CD4-positive, alpha-beta T cell treated with Interleukin-17A for 4 hours (primary cell): ENCODE data around the gene ZFP57.
A peak's percentile ranks its signal among the peaks of the same experiment; 100 is the strongest.

Experiments used
- DNase-seq: peaks from one replicate; pipeline ENCODE4 v3.0.0-alpha.2; 2020; ENCODE audit warnings: mixed read lengths

The ZFP57 gene

GRCh38 chr6:29680904-29681303 is at the start of gene ZFP57:
ZFP57 (minus strand) TSS chr6:29681152; CDS start chr6:29677003, 4,149 bp downstream.
- DNase-seq, result no peak

GRCh38 chr6:29730575-29731126 is 49.7 kb upstream of the ZFP57 start:
- no peak for DNase-seq

- DNase-seq, result no peak
These were observed 48.9 kb upstream of the ZFP57 start for GRCh38 chr6:29729774-29730328.

- no peak for DNase-seq
These were observed 47.9 kb upstream of the ZFP57 start for GRCh38 chr6:29728875-29729270.

GRCh38 chr6:29728173-29728874 is 47.4 kb upstream of the ZFP57 start:
- DNase-seq, result no peak

- no peak for DNase-seq
These were observed 46.7 kb upstream of the ZFP57 start for GRCh38 chr6:29727637-29728036.

GRCh38 chr6:29726571-29727194 is 45.7 kb upstream of the ZFP57 start:
- no peak for DNase-seq

- DNase-seq, result no peak
These were observed 45.0 kb upstream of the ZFP57 start for GRCh38 chr6:29726001-29726400.

- DNase-seq, result no peak
These were observed 44.3 kb upstream of the ZFP57 start for GRCh38 chr6:29724937-29725869.

- DNase-seq, result peak; percentile 87
These were observed 43.0 kb upstream of the ZFP57 start for GRCh38 chr6:29723666-29724588.

- DNase-seq, result peak; percentile 83
These were observed 42.3 kb upstream of the ZFP57 start, which contains the start of gene HLA-F for GRCh38 chr6:29723262-29723665. HLA-F (plus strand) TSS chr6:29723434; CDS start chr6:29723464, 30 bp downstream.

- DNase-seq, result peak; percentile 65
These were observed 39.9 kb upstream of the ZFP57 start for GRCh38 chr6:29720863-29721262.

GRCh38 chr6:29710281-29710941 is 29.5 kb upstream of the ZFP57 start:
- DNase-seq, result no peak

GRCh38 chr6:29709188-29709587 is 28.2 kb upstream of the ZFP57 start:
- no peak for DNase-seq

- DNase-seq, result peak; percentile 76
These were observed 27.7 kb upstream of the ZFP57 start for GRCh38 chr6:29708432-29709179.

GRCh38 chr6:29705389-29706231 is 24.7 kb upstream of the ZFP57 start:
- peak; percentile 30 for DNase-seq

- DNase-seq, result peak; percentile 85
These were observed 21.7 kb upstream of the ZFP57 start for GRCh38 chr6:29702519-29703103.
